Muscle of leg (tissue), 11 donors: ENCODE data around the gene KIF13A. TPM values are rescaled to one million over a fixed set of nuclear protein-coding genes. Genes with fewer than 3 reads are reported as not detected.
"Not testable (repeated sequence)": the region's sequence is repeated elsewhere in the genome, so short reads cannot be mapped to it uniquely, and the experiment has no call there.

Source experiments
- DNase-seq: peaks from one replicate; pipeline ENCODE4 v3.0.0; 2013
- H3K27ac ChIP-seq: one replicate; pipeline ENCODE4 v1.5.1; 2013; ENCODE audit warnings: mild to moderate bottlenecking, low read length, control low read depth
- H3K27me3 ChIP-seq: one replicate; pipeline ENCODE4 v1.6.1; 2013; ENCODE audit warnings: low read length; ENCODE audit not compliant: control insufficient read depth, insufficient read depth
- H3K36me3 ChIP-seq: one replicate; pipeline ENCODE4 v1.6.1; 2013; ENCODE audit warnings: low read length; ENCODE audit not compliant: control insufficient read depth, insufficient read depth
- H3K4me1 ChIP-seq: one replicate; pipeline ENCODE4 v1.6.1; 2013; ENCODE audit warnings: low read length; ENCODE audit not compliant: control insufficient read depth, insufficient read depth
- H3K4me3 ChIP-seq: one replicate; pipeline ENCODE4 v1.5.1; 2013; ENCODE audit warnings: low read length, control low read depth
- H3K9me3 ChIP-seq: replicated peaks from 2 replicates; pipeline ENCODE4 v1.6.1; 2013; ENCODE audit warnings: low read depth, low read length; ENCODE audit not compliant: control insufficient read depth
- WGBS: methylation state at CpG from one replicate; pipeline ENCODE4 v1.1.5; 2013; ENCODE audit warnings: missing lambda C conversion rate; ENCODE audit not compliant: insufficient coverage; 5-methylcytosine and 5-hydroxymethylcytosine counted together
- polyA plus RNA-seq, 8 donors: library from polyadenylated mRNA; unstranded; fragments of 120-200 nt; gene quantifications; one replicate each; pipeline versions ENCODE4 v1.2.1 to v1.2.3, GENCODE V29; 2013; ENCODE audit warnings: inconsistent platforms in 1 of 8, low replicate concordance in 1 of 8; ENCODE audit not compliant: insufficient read length in 8 of 8, insufficient read depth in 1 of 8
- total RNA-seq: library from RNA; stranded (reverse); fragments of 120-200 nt; gene quantifications from one replicate; pipeline ENCODE4 v1.2.4, GENCODE V29; 2013

The KIF13A gene
- total and polyA plus RNA-seq, 9 donors, result 29.7 to 41.1 (median 32.4) TPM

GRCh38 chr6:17816921-17817611 is 170.4 kb downstream of the KIF13A start:
- no peaks in the 10 kb centered on the region for H3K27me3 ChIP-seq
- H3K36me3 ChIP-seq, result peaks cover 47% of the 10 kb centered on the region
- H3K27ac ChIP-seq, result no peak overlapping the region
- H3K4me1 ChIP-seq, result no peaks in the 10 kb centered on the region
- 91% methylated on average over 11 of the region's 14 CpGs for WGBS
- H3K9me3 ChIP-seq, result no peaks in the 10 kb centered on the region
- DNase-seq, result peak; percentile 26
- no peak overlapping the region for H3K4me3 ChIP-seq

- Histone ChIP-seq H3K9me3 (no peaks in the 10 kb centered on the region), H3K4me1 (no peaks in the 10 kb centered on the region), H3K27me3 (no peaks in the 10 kb centered on the region), H3K36me3 (peaks cover 47% of the 10 kb centered on the region), H3K27ac (no peak overlapping the region), H3K4me3 (no peak overlapping the region)
- DNase-seq, result no peak
- WGBS, result 93% methylated on average over 3 of the region's 6 CpGs
Observed at GRCh38 chr6:17813542-17813941, 173.9 kb downstream of the KIF13A start.

GRCh38 chr6:17812311-17812710 is 175.1 kb downstream of the KIF13A start:
- Histone ChIP-seq H3K27ac (no peak overlapping the region), H3K36me3 (peaks cover 54% of the 10 kb centered on the region), H3K27me3 (no peaks in the 10 kb centered on the region), H3K9me3 (no peaks in the 10 kb centered on the region), H3K4me3 (no peak overlapping the region), H3K4me1 (no peaks in the 10 kb centered on the region)
- DNase-seq, result no peak
- 95% methylated on average over 7 of the region's 8 CpGs for WGBS

GRCh38 chr6:17808609-17809008 is 178.8 kb downstream of the KIF13A start:
- Histone ChIP-seq H3K4me3 (no peak overlapping the region), H3K27me3 (no peaks in the 10 kb centered on the region), H3K27ac (no peak overlapping the region), H3K9me3 (no peaks in the 10 kb centered on the region), H3K4me1 (no peaks in the 10 kb centered on the region), H3K36me3 (peaks cover 45% of the 10 kb centered on the region)
- DNase-seq, result no peak
- 86% methylated on average over 1 of the region's 5 CpGs for WGBS

- H3K4me3 ChIP-seq, H3K27ac ChIP-seq, H3K4me1 ChIP-seq, DNase-seq, H3K9me3 ChIP-seq, H3K27me3 ChIP-seq: not testable (repeated sequence)
- peaks cover 41% of the 10 kb centered on the region for H3K36me3 ChIP-seq
- WGBS, result no CpG with 5 or more reads among the region's 5 CpGs
Observed at GRCh38 chr6:17807431-17807830, 180.0 kb downstream of the KIF13A start.

GRCh38 chr6:17803409-17803808 is 184.0 kb downstream of the KIF13A start:
- H3K4me1 ChIP-seq, result no peaks in the 10 kb centered on the region
- no peaks in the 10 kb centered on the region for H3K9me3 ChIP-seq
- no peak overlapping the region for H3K27ac ChIP-seq
- no peaks in the 10 kb centered on the region for H3K27me3 ChIP-seq
- WGBS, result no CpG with 5 or more reads among the region's 5 CpGs
- H3K4me3 ChIP-seq, result no peak overlapping the region
- peaks cover 48% of the 10 kb centered on the region for H3K36me3 ChIP-seq
- no peak for DNase-seq

- WGBS, result no CpG with 5 or more reads among the region's 2 CpGs
- Histone ChIP-seq H3K9me3 (no peaks in the 10 kb centered on the region), H3K27ac (no peak overlapping the region), H3K4me1 (no peaks in the 10 kb centered on the region), H3K4me3 (no peak overlapping the region), H3K27me3 (no peaks in the 10 kb centered on the region), H3K36me3 (peaks cover 47% of the 10 kb centered on the region)
- no peak for DNase-seq
Observed at GRCh38 chr6:17798477-17799154, 188.8 kb downstream of the KIF13A start.

GRCh38 chr6:17790489-17790888 is 196.9 kb downstream of the KIF13A start:
- Histone ChIP-seq H3K27me3 (no peaks in the 10 kb centered on the region), H3K9me3 (no peaks in the 10 kb centered on the region), H3K4me1 (no peaks in the 10 kb centered on the region), H3K27ac (no peak overlapping the region), H3K4me3 (no peak overlapping the region), H3K36me3 (peaks cover 44% of the 10 kb centered on the region)
- DNase-seq, result no peak

GRCh38 chr6:17785094-17785787 is 202.2 kb downstream of the KIF13A start:
- Histone ChIP-seq H3K4me3 (no peak overlapping the region), H3K27me3 (no peaks in the 10 kb centered on the region), H3K36me3 (peaks cover 53% of the 10 kb centered on the region), H3K4me1 (no peaks in the 10 kb centered on the region), H3K27ac (no peak overlapping the region), H3K9me3 (no peaks in the 10 kb centered on the region)
- 75% methylated on average over 3 of the region's 7 CpGs for WGBS
- DNase-seq, result no peak

GRCh38 chr6:17780061-17780460 is 207.4 kb downstream of the KIF13A start:
- peak; percentile 76 for DNase-seq
- no peak overlapping the region for H3K27ac ChIP-seq
- H3K36me3 ChIP-seq, result peaks cover 50% of the 10 kb centered on the region
- WGBS, result 57% methylated on average over 2 of the region's 2 CpGs
- no peaks in the 10 kb centered on the region for H3K9me3 ChIP-seq
- H3K4me1 ChIP-seq, result no peaks in the 10 kb centered on the region
- no peak overlapping the region for H3K4me3 ChIP-seq
- H3K27me3 ChIP-seq, result no peaks in the 10 kb centered on the region
